Measurements from ENCODE around the gene STOX2.

STOX2 gene

GRCh38 chr4:183876268-183876934, 28.7 kb upstream of the STOX2 start:
- peak overlapping the region; percentile 15 for H3K4me3 ChIP-seq (ENCODE audit: severe bottlenecking)
- TF ChIP-seq, protein P1, sequence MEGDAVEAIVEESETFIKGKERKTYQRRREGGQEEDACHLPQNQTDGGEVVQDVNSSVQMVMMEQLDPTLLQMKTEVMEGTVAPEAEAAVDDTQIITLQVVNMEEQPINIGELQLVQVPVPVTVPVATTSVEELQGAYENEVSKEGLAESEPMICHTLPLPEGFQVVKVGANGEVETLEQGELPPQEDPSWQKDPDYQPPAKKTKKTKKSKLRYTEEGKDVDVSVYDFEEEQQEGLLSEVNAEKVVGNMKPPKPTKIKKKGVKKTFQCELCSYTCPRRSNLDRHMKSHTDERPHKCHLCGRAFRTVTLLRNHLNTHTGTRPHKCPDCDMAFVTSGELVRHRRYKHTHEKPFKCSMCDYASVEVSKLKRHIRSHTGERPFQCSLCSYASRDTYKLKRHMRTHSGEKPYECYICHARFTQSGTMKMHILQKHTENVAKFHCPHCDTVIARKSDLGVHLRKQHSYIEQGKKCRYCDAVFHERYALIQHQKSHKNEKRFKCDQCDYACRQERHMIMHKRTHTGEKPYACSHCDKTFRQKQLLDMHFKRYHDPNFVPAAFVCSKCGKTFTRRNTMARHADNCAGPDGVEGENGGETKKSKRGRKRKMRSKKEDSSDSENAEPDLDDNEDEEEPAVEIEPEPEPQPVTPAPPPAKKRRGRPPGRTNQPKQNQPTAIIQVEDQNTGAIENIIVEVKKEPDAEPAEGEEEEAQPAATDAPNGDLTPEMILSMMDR (IDR thresholded peaks at IDR 0.05; ENCODE audit: poor library complexity, severe bottlenecking) = no peak
- H3K36me3 ChIP-seq (ENCODE audit: low read depth) = no peaks in the 10 kb centered on the region
- no peaks in the 10 kb centered on the region for H3K9me3 ChIP-seq (ENCODE audit: severe bottlenecking)
- no peaks in the 10 kb centered on the region for H3K27me3 ChIP-seq (ENCODE audit: insufficient read depth, poor library complexity, severe bottlenecking)
- ATAC-seq (ENCODE audit: low read depth) (peak; percentile 83), DNase-seq (ENCODE audit: low spot score) (no peak)
- no peak overlapping the region for H3K27ac ChIP-seq (ENCODE audit: poor library complexity, severe bottlenecking)
- H3K4me1 ChIP-seq (ENCODE audit: insufficient read depth, poor library complexity, severe bottlenecking) = peaks cover 3% of the 10 kb centered on the region

DNA sequence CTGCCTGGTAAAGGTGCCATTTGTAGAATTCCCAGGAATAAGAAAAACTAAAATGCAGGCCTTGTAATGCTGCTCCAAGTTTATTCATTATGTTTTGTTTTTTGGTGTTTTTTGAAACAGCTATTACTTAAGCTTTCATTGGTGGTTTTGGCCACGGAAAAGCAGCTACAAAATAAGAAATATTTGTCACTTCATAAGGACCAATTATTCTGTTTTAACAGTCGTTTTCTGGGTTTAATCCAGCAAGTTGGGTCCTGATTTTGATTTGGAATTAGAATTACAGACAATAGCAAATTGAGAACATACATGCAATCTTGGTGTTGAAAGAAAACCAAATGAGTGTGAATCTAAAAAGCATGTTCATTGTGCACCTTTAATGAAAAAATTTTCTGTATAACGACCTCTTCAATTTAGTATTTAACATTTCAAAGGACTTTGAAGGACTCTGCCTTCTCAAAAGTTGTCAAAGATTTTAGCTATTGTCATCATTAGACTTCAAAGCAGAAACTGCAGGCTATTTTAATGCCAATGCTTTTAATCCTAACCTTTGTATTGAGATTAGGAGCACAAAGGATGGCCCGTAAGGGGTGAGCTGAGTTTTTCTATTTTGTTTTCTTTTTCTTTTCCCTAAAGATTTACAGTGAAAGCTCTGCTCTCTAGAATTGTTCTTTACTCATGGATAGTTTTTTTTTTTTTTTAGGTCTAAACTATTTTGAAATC, 26.7 kb upstream of the STOX2 start:
- ATAC-seq (ENCODE audit: low read depth) (no peak), DNase-seq (ENCODE audit: low spot score) (no peak)
- TF ChIP-seq, protein P1 (IDR thresholded peaks at IDR 0.05; ENCODE audit: poor library complexity, severe bottlenecking) = no peak

GRCh38 chr4:183885205-183885720, 19.8 kb upstream of the STOX2 start:
- Histone ChIP-seq H3K36me3 (ENCODE audit: low read depth) (no peaks in the 10 kb centered on the region), H3K27ac (ENCODE audit: poor library complexity, severe bottlenecking) (no peak overlapping the region), H3K27me3 (ENCODE audit: insufficient read depth, poor library complexity, severe bottlenecking) (no peaks in the 10 kb centered on the region), H3K4me3 (ENCODE audit: severe bottlenecking) (no peak overlapping the region), H3K9me3 (ENCODE audit: severe bottlenecking) (no peaks in the 10 kb centered on the region), H3K4me1 (ENCODE audit: insufficient read depth, poor library complexity, severe bottlenecking) (no peaks in the 10 kb centered on the region)
- ATAC-seq (ENCODE audit: low read depth) (no peak), DNase-seq (ENCODE audit: low spot score) (no peak)
- TF ChIP-seq, protein P1 (IDR thresholded peaks at IDR 0.05; ENCODE audit: poor library complexity, severe bottlenecking) = no peak

More for the DNA sequence above, 26.7 kb upstream of the STOX2 start:
- Histone ChIP-seq H3K4me3 (ENCODE audit: severe bottlenecking) (no peak overlapping the region), H3K27me3 (ENCODE audit: insufficient read depth, poor library complexity, severe bottlenecking) (no peaks in the 10 kb centered on the region), H3K27ac (ENCODE audit: poor library complexity, severe bottlenecking) (no peak overlapping the region), H3K36me3 (ENCODE audit: low read depth) (no peaks in the 10 kb centered on the region), H3K4me1 (ENCODE audit: insufficient read depth, poor library complexity, severe bottlenecking) (peaks cover 3% of the 10 kb centered on the region), H3K9me3 (ENCODE audit: severe bottlenecking) (no peaks in the 10 kb centered on the region)

GRCh38 chr4:183887351-183887750, 17.8 kb upstream of the STOX2 start:
- Histone ChIP-seq H3K27ac (ENCODE audit: poor library complexity, severe bottlenecking) (no peak overlapping the region), H3K36me3 (ENCODE audit: low read depth) (no peaks in the 10 kb centered on the region), H3K9me3 (ENCODE audit: severe bottlenecking) (no peaks in the 10 kb centered on the region), H3K4me3 (ENCODE audit: severe bottlenecking) (no peak overlapping the region), H3K4me1 (ENCODE audit: insufficient read depth, poor library complexity, severe bottlenecking) (no peaks in the 10 kb centered on the region), H3K27me3 (ENCODE audit: insufficient read depth, poor library complexity, severe bottlenecking) (no peaks in the 10 kb centered on the region)
- TF ChIP-seq, protein P1 (IDR thresholded peaks at IDR 0.05; ENCODE audit: poor library complexity, severe bottlenecking) = no peak
- no peak for ATAC-seq (ENCODE audit: low read depth)
- DNase-seq (ENCODE audit: low spot score) = no peak
